Caco-2 (cell line): ENCODE measurements around the gene OR5J2. TPM values are rescaled to one million over a fixed set of nuclear protein-coding genes. Genes with fewer than 3 reads are reported as not detected.

Experiments used
- BruUV-seq: library from RNA; stranded (reverse); fragments of 400-500 nt; replicated peaks from 2 replicates; lab custom pipeline; 2021; lab: Mats Ljungman, UMichigan
- CTCF ChIA-PET: fragments of 300-600 bp; sonication (Branson Sonifier 250); formaldehyde crosslinking; loops from one replicate; lab custom pipeline; 2022; ENCODE audit warnings: antibody characterized with exemption; lab: Charles Lee
- POLR2A ChIA-PET: fragments of 300-600 bp; sonication (Branson Sonifier 250); formaldehyde crosslinking; loops from one replicate; lab custom pipeline; 2022; ENCODE audit warnings: antibody characterized with exemption; lab: Charles Lee
- DNase-seq, 2 experiments: peaks; one replicate each; pipeline versions ENCODE4 v3.0.0 to v3.0.0-alpha.2; 2020 to 2022
- H3K27me3 ChIP-seq: replicated peaks from 2 replicates; pipeline ENCODE4 v1.6.0; 2011; ENCODE audit warnings: low read length; ENCODE audit not compliant: control insufficient read depth, insufficient read depth
- H3K36me3 ChIP-seq: 2 replicates; pipeline ENCODE4 v1.5.1; 2011; ENCODE audit warnings: low read length; ENCODE audit not compliant: control insufficient read depth, insufficient read depth
- H3K4me1 ChIP-seq: fragments of 250-450 bp; sonication (Bioruptor Pico); 2 replicates; pipeline ENCODE4 v1.5.1; 2020; ENCODE audit warnings: mild to moderate bottlenecking
- H3K4me3 ChIP-seq: 2 replicates; pipeline ENCODE4 v1.5.1; 2011; ENCODE audit warnings: low read depth, mild to moderate bottlenecking, control low read depth, low read length
- H3K9me3 ChIP-seq: fragments of 250-450 bp; sonication (Bioruptor Pico); 2 replicates; pipeline ENCODE4 v1.5.1; 2020; ENCODE audit warnings: mild to moderate bottlenecking, moderate library complexity
- H3K27ac Mint-ChIP-seq: one replicate; pipeline ENCODE4 v1.8.0; 2022; ENCODE audit warnings: mixed read lengths; ENCODE audit not compliant: unreplicated experiment
- H3K27me3 Mint-ChIP-seq: one replicate; pipeline ENCODE4 v1.8.0; 2022; ENCODE audit warnings: mixed read lengths; ENCODE audit not compliant: insufficient read depth, unreplicated experiment
- H3K36me3 Mint-ChIP-seq: one replicate; pipeline ENCODE4 v1.8.0; 2022; ENCODE audit warnings: mild to moderate bottlenecking, mixed read lengths; ENCODE audit not compliant: insufficient read depth, unreplicated experiment
- H3K4me1 Mint-ChIP-seq: one replicate; pipeline ENCODE4 v1.8.0; 2022; ENCODE audit warnings: low read depth, mixed read lengths; ENCODE audit not compliant: unreplicated experiment
- H3K4me3 Mint-ChIP-seq: one replicate; pipeline ENCODE4 v1.8.0; 2022; ENCODE audit warnings: mild to moderate bottlenecking, moderate library complexity, mixed read lengths; ENCODE audit not compliant: unreplicated experiment
- H3K9me3 Mint-ChIP-seq: one replicate; pipeline ENCODE4 v1.8.0; 2022; ENCODE audit warnings: mixed read lengths; ENCODE audit not compliant: unreplicated experiment
- intact Hi-C: fragments of 100-400 bp; cut with micrococcal nuclease; formaldehyde crosslinking; loops from one replicate; pipeline ENCODE4 v1.10.0; 2022; ENCODE audit not compliant: unreplicated experiment
- total RNA-seq: library from RNA; stranded (reverse); gene quantifications from 2 replicates; pipeline ENCODE4 v1.2.3, GENCODE V29; 2022
- TF ChIP-seq, protein P1 (sequence below), 2 experiments: fragments of 200-600 bp in 1 of 2; IDR thresholded peaks; 1 replicate in 1 of 2; 2 replicates in 1 of 2; pipeline versions ENCODE4 v1.5.1 to v1.8.0; 2011 to 2022; ENCODE audit warnings: antibody characterized with exemption in 1 of 2, control low read depth in 1 of 2, inconsistent platforms in 1 of 2, low read depth in 1 of 2, low read length in 1 of 2, mild to moderate bottlenecking in 1 of 2, moderate library complexity in 1 of 2; ENCODE audit not compliant: insufficient read depth in 1 of 2, severe bottlenecking in 1 of 2, unreplicated experiment in 1 of 2

OR5J2 gene
- total RNA-seq, 1 experiment from 2014 or later = not detected

GRCh38 chr11:56163804-56164203, 12.6 kb upstream of the OR5J2 start:
- Mint-ChIP-seq H3K9me3 (no peaks in the 10 kb centered on the region), H3K4me1 (no peaks in the 10 kb centered on the region), H3K4me3 (no peak overlapping the region), H3K36me3 (no peaks in the 10 kb centered on the region), H3K27ac (no peak overlapping the region), H3K27me3 (no peaks in the 10 kb centered on the region)
- no peaks in the 10 kb centered on the region for H3K4me1 ChIP-seq
- TF ChIP-seq, protein P1, sequence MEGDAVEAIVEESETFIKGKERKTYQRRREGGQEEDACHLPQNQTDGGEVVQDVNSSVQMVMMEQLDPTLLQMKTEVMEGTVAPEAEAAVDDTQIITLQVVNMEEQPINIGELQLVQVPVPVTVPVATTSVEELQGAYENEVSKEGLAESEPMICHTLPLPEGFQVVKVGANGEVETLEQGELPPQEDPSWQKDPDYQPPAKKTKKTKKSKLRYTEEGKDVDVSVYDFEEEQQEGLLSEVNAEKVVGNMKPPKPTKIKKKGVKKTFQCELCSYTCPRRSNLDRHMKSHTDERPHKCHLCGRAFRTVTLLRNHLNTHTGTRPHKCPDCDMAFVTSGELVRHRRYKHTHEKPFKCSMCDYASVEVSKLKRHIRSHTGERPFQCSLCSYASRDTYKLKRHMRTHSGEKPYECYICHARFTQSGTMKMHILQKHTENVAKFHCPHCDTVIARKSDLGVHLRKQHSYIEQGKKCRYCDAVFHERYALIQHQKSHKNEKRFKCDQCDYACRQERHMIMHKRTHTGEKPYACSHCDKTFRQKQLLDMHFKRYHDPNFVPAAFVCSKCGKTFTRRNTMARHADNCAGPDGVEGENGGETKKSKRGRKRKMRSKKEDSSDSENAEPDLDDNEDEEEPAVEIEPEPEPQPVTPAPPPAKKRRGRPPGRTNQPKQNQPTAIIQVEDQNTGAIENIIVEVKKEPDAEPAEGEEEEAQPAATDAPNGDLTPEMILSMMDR (IDR thresholded peaks at IDR 0.05; ENCODE audit: insufficient read depth in 1 of 2, low read depth in 1 of 2, low read length in 1 of 2, severe bottlenecking in 1 of 2, unreplicated experiment in 1 of 2) = no peak
- H3K27me3 ChIP-seq = no peaks in the 10 kb centered on the region
- H3K9me3 ChIP-seq = no peaks in the 10 kb centered on the region
- intact Hi-C loops = no loop called here
- DNase-seq = no peak
- BruUV-seq = no TSS peak
- no peak overlapping the region for H3K4me3 ChIP-seq
- no peaks in the 10 kb centered on the region for H3K36me3 ChIP-seq
- ChIA-PET CTCF (no interaction called here), POLR2A (no interaction called here)

- Mint-ChIP-seq H3K27ac (no peak overlapping the region), H3K36me3 (no peaks in the 10 kb centered on the region), H3K27me3 (no peaks in the 10 kb centered on the region), H3K9me3 (no peaks in the 10 kb centered on the region), H3K4me3 (no peak overlapping the region), H3K4me1 (no peaks in the 10 kb centered on the region)
- TF ChIP-seq, protein P1 (IDR thresholded peaks at IDR 0.05; ENCODE audit: insufficient read depth in 1 of 2, low read depth in 1 of 2, low read length in 1 of 2, severe bottlenecking in 1 of 2, unreplicated experiment in 1 of 2) = no peak
- Histone ChIP-seq H3K4me3 (no peak overlapping the region), H3K27me3 (no peaks in the 10 kb centered on the region), H3K4me1 (peaks cover 14% of the 10 kb centered on the region), H3K36me3 (no peaks in the 10 kb centered on the region), H3K9me3 (no peaks in the 10 kb centered on the region; the same call in 1 of the 2 replicates)
- DNase-seq = peak; percentile 15 to 37
- POLR2A ChIA-PET = no interaction called here
- intact Hi-C loops = loop anchor here (1.0 kb wide), 1 partner anchor 21 kb away; no protein-coding TSS in a partner anchor
- CTCF ChIA-PET = no interaction called here
- BruUV-seq = no TSS peak
These were observed 4.1 kb upstream of the OR5J2 start for GRCh38 chr11:56172256-56172830.

GRCh38 chr11:56183459-56183858, 7.0 kb downstream of the OR5J2 start:
- no peak for DNase-seq
- ChIA-PET POLR2A (no interaction called here), CTCF (no interaction called here)
- no peak overlapping the region for H3K4me3 Mint-ChIP-seq
- Histone ChIP-seq H3K36me3 (no peaks in the 10 kb centered on the region), H3K9me3 (0 out of 2 replicates have a peak, but pooled peaks cover 4% of the 10 kb centered on the region), H3K4me3 (no peak overlapping the region), H3K4me1 (no peaks in the 10 kb centered on the region), H3K27me3 (no peaks in the 10 kb centered on the region)
- H3K27me3 Mint-ChIP-seq = no peaks in the 10 kb centered on the region
- no peaks in the 10 kb centered on the region for H3K36me3 Mint-ChIP-seq
- BruUV-seq = no TSS peak
- no peak overlapping the region for H3K27ac Mint-ChIP-seq
- H3K4me1 Mint-ChIP-seq = no peaks in the 10 kb centered on the region
- TF ChIP-seq, protein P1 (IDR thresholded peaks at IDR 0.05; ENCODE audit: insufficient read depth in 1 of 2, low read depth in 1 of 2, low read length in 1 of 2, severe bottlenecking in 1 of 2, unreplicated experiment in 1 of 2) = no peak
- peaks cover 12% of the 10 kb centered on the region for H3K9me3 Mint-ChIP-seq
- intact Hi-C loops = no loop called here
